ENCODE results near the gene TMTC2. TPM values are rescaled to one million over a fixed set of nuclear protein-coding genes. Genes with fewer than 3 reads are reported as not detected.

Gene TMTC2
- total RNA-seq, 1 donor from 2014 or later, result 31.4 TPM

- no peak for DNase-seq
- intact Hi-C loops (cut with DNase I), result no loop called here
- H3K4me3 ChIP-seq, result no peak overlapping the region
- no peaks in the 10 kb centered on the region for H3K36me3 ChIP-seq
- peak; percentile 19 to 56 for ATAC-seq
- H3K9me3 ChIP-seq, result no peaks in the 10 kb centered on the region
- H3K27me3 ChIP-seq (ENCODE audit: low read depth), result no peaks in the 10 kb centered on the region
- H3K27ac ChIP-seq, result no peak overlapping the region
- TF ChIP-seq CTCF (IDR thresholded peaks at IDR 0.05), result no peak
- peaks cover 28% of the 10 kb centered on the region for H3K4me1 ChIP-seq
Observed at GRCh38 chr12:82746668-82747067, 60.0 kb downstream of the TMTC2 start.

GRCh38 chr12:82749015-82749414 is 62.3 kb downstream of the TMTC2 start:
- no peak for TF ChIP-seq CTCF (IDR thresholded peaks at IDR 0.05)
- no peaks in the 10 kb centered on the region for H3K36me3 ChIP-seq
- ATAC-seq, result no peak
- H3K27me3 ChIP-seq (ENCODE audit: low read depth), result no peaks in the 10 kb centered on the region
- H3K4me3 ChIP-seq, result no peak overlapping the region
- intact Hi-C loops (cut with DNase I), result no loop called here
- H3K27ac ChIP-seq, result no peak overlapping the region
- peaks cover 28% of the 10 kb centered on the region for H3K4me1 ChIP-seq
- H3K9me3 ChIP-seq, result no peaks in the 10 kb centered on the region
- no peak for DNase-seq

- no peak for TF ChIP-seq CTCF (IDR thresholded peaks at IDR 0.05)
- Histone ChIP-seq H3K9me3 (no peaks in the 10 kb centered on the region), H3K27ac (no peak overlapping the region), H3K4me3 (no peak overlapping the region), H3K27me3 (ENCODE audit: low read depth) (no peaks in the 10 kb centered on the region), H3K36me3 (no peaks in the 10 kb centered on the region), H3K4me1 (peaks cover 17% of the 10 kb centered on the region)
- DNase-seq, result no peak
- intact Hi-C loops (cut with DNase I), result no loop called here
- ATAC-seq, result peak; percentile 39 to 41
Observed at GRCh38 chr12:82754856-82755255, 68.2 kb downstream of the TMTC2 start.

GRCh38 chr12:82756303-82756702 is 69.6 kb downstream of the TMTC2 start:
- TF ChIP-seq CTCF (IDR thresholded peaks at IDR 0.05), result no peak
- no peaks in the 10 kb centered on the region for H3K36me3 ChIP-seq
- no peak overlapping the region for H3K27ac ChIP-seq
- no peak for DNase-seq
- no peak overlapping the region for H3K4me3 ChIP-seq
- intact Hi-C loops (cut with DNase I), result no loop called here
- H3K4me1 ChIP-seq, result peaks cover 17% of the 10 kb centered on the region
- no peaks in the 10 kb centered on the region for H3K9me3 ChIP-seq
- H3K27me3 ChIP-seq (ENCODE audit: low read depth), result no peaks in the 10 kb centered on the region
- ATAC-seq, result no peak

- Histone ChIP-seq H3K27ac (no peak overlapping the region), H3K9me3 (no peaks in the 10 kb centered on the region), H3K27me3 (ENCODE audit: low read depth) (no peaks in the 10 kb centered on the region), H3K36me3 (no peaks in the 10 kb centered on the region), H3K4me3 (no peak overlapping the region), H3K4me1 (peaks cover 17% of the 10 kb centered on the region)
- no peak for TF ChIP-seq CTCF (IDR thresholded peaks at IDR 0.05)
- intact Hi-C loops (cut with DNase I), result no loop called here
- ATAC-seq (peak in 1 of 2 donors; percentile 70), DNase-seq (no peak)
Observed at GRCh38 chr12:82757059-82757458, 70.4 kb downstream of the TMTC2 start.

GRCh38 chr12:82757656-82758055 is 71.0 kb downstream of the TMTC2 start:
- intact Hi-C loops (cut with DNase I), result no loop called here
- no peak for ATAC-seq
- no peak for DNase-seq
- Histone ChIP-seq H3K4me3 (no peak overlapping the region), H3K9me3 (no peaks in the 10 kb centered on the region), H3K36me3 (no peaks in the 10 kb centered on the region), H3K27me3 (ENCODE audit: low read depth) (no peaks in the 10 kb centered on the region), H3K4me1 (peaks cover 17% of the 10 kb centered on the region), H3K27ac (no peak overlapping the region)
- TF ChIP-seq CTCF (IDR thresholded peaks at IDR 0.05), result no peak

Data from lower lobe of right lung (tissue), 2 donors.